ENCODE measurements around the gene DNAH17. TPM values are rescaled to one million over a fixed set of nuclear protein-coding genes. Genes with fewer than 3 reads are reported as not detected.

The DNAH17 gene
- under 1 TPM in 1 of 3 donors, not detected in 2; 0.09 TPM for polyA plus RNA-seq

- Mint-ChIP-seq H3K27ac (no peak within 1 kb of the TSS), H3K9me3 (no peaks in the 10 kb centered on the region), H3K27me3 (ENCODE audit: low read depth in 3 of 3) (peaks cover 0 to 3% (median 2%) of the 10 kb centered on the region in 3 donors), H3K4me1 (no peaks in the 10 kb centered on the region), H3K36me3 (no peaks in the 10 kb centered on the region), H3K4me3 (no peak within 1 kb of the TSS)
- no peak for DNase-seq
These were observed at the start of gene DNAH17 for GRCh38 chr17:78577296-78577695. TSS of gene DNAH17 (minus strand) at chr17:78577396. CDS start at chr17:78575057, 2,339 bp downstream.

- Mint-ChIP-seq H3K4me1 (no peaks in the 10 kb centered on the region), H3K36me3 (peaks cover 0 to 5% (median 0%) of the 10 kb centered on the region in 3 donors), H3K27ac (no peak overlapping the region), H3K4me3 (no peak overlapping the region), H3K9me3 (no peaks in the 10 kb centered on the region), H3K27me3 (ENCODE audit: low read depth in 3 of 3) (peaks cover 0 to 8% (median 2%) of the 10 kb centered on the region in 3 donors)
- DNase-seq = no peak
These were observed 47.3 kb upstream of the DNAH17 start for GRCh38 chr17:78624324-78625151.

GRCh38 chr17:78623541-78623940, 46.3 kb upstream of the DNAH17 start:
- Mint-ChIP-seq H3K27me3 (ENCODE audit: low read depth in 3 of 3) (peaks cover 0 to 3% (median 2%) of the 10 kb centered on the region in 3 donors), H3K36me3 (peaks cover 0 to 5% (median 0%) of the 10 kb centered on the region in 3 donors), H3K4me1 (no peaks in the 10 kb centered on the region), H3K9me3 (no peaks in the 10 kb centered on the region), H3K27ac (no peak overlapping the region), H3K4me3 (no peak overlapping the region)
- no peak for DNase-seq

- peaks cover 0 to 2% of the 10 kb centered on the region in 2 donors for H3K4me1 Mint-ChIP-seq
- no peak overlapping the region for H3K27ac Mint-ChIP-seq
- H3K36me3 Mint-ChIP-seq = peaks cover 0 to 5% (median 0%) of the 10 kb centered on the region in 3 donors
- DNase-seq = no peak
- no peak overlapping the region for H3K4me3 Mint-ChIP-seq
- H3K9me3 Mint-ChIP-seq = no peaks in the 10 kb centered on the region
- peaks cover 1 to 2% (median 2%) of the 10 kb centered on the region in 3 donors for H3K27me3 Mint-ChIP-seq (ENCODE audit: low read depth in 3 of 3)
These were observed 45.5 kb upstream of the DNAH17 start for GRCh38 chr17:78622491-78623265.

GRCh38 chr17:78621720-78622490, 44.7 kb upstream of the DNAH17 start:
- Mint-ChIP-seq H3K36me3 (peaks cover 0 to 5% (median 0%) of the 10 kb centered on the region in 3 donors), H3K9me3 (no peaks in the 10 kb centered on the region), H3K27me3 (ENCODE audit: low read depth in 3 of 3) (peaks cover 1 to 2% (median 2%) of the 10 kb centered on the region in 3 donors), H3K4me3 (no peak overlapping the region), H3K27ac (no peak overlapping the region), H3K4me1 (peaks cover 0 to 2% of the 10 kb centered on the region in 2 donors)
- DNase-seq = no peak

GRCh38 chr17:78620099-78620498, 42.9 kb upstream of the DNAH17 start:
- peaks cover 0 to 2% of the 10 kb centered on the region in 2 donors for H3K4me1 Mint-ChIP-seq
- H3K36me3 Mint-ChIP-seq = peaks cover 0 to 5% (median 0%) of the 10 kb centered on the region in 3 donors
- H3K27ac Mint-ChIP-seq = no peak overlapping the region
- H3K27me3 Mint-ChIP-seq (ENCODE audit: low read depth in 3 of 3) = peaks cover 0 to 2% (median 1%) of the 10 kb centered on the region in 3 donors
- no peak for DNase-seq
- no peak overlapping the region for H3K4me3 Mint-ChIP-seq
- H3K9me3 Mint-ChIP-seq = no peaks in the 10 kb centered on the region

GRCh38 chr17:78619334-78619733, 42.1 kb upstream of the DNAH17 start:
- H3K4me1 Mint-ChIP-seq = peaks cover 0 to 2% of the 10 kb centered on the region in 2 donors
- peaks cover 0 to 5% (median 0%) of the 10 kb centered on the region in 3 donors for H3K36me3 Mint-ChIP-seq
- no peak overlapping the region for H3K4me3 Mint-ChIP-seq
- no peak overlapping the region for H3K27ac Mint-ChIP-seq
- H3K9me3 Mint-ChIP-seq = no peaks in the 10 kb centered on the region
- no peak for DNase-seq
- peaks cover 0 to 2% (median 1%) of the 10 kb centered on the region in 3 donors for H3K27me3 Mint-ChIP-seq (ENCODE audit: low read depth in 3 of 3)

GRCh38 chr17:78618264-78619066, 41.3 kb upstream of the DNAH17 start:
- Mint-ChIP-seq H3K4me1 (peaks cover 0 to 2% of the 10 kb centered on the region in 2 donors), H3K27me3 (ENCODE audit: low read depth in 3 of 3) (peaks cover 0 to 2% (median 1%) of the 10 kb centered on the region in 3 donors), H3K36me3 (peaks cover 0 to 5% (median 0%) of the 10 kb centered on the region in 3 donors), H3K27ac (peak overlapping the region in 1 of 6 donors; percentile 45), H3K4me3 (no peak overlapping the region), H3K9me3 (no peaks in the 10 kb centered on the region)
- no peak for DNase-seq

- peaks cover 0 to 2% of the 10 kb centered on the region in 2 donors for H3K4me1 Mint-ChIP-seq
- H3K27me3 Mint-ChIP-seq (ENCODE audit: low read depth in 3 of 3) = peaks cover 0 to 4% (median 1%) of the 10 kb centered on the region in 3 donors
- H3K9me3 Mint-ChIP-seq = no peaks in the 10 kb centered on the region
- no peak overlapping the region for H3K27ac Mint-ChIP-seq
- H3K36me3 Mint-ChIP-seq = no peaks in the 10 kb centered on the region
- DNase-seq = no peak
- no peak overlapping the region for H3K4me3 Mint-ChIP-seq
These were observed 40.4 kb upstream of the DNAH17 start for GRCh38 chr17:78617511-78618061.

- H3K9me3 Mint-ChIP-seq = no peaks in the 10 kb centered on the region
- DNase-seq = no peak
- H3K27me3 Mint-ChIP-seq (ENCODE audit: low read depth in 3 of 3) = peaks cover 0 to 4% (median 1%) of the 10 kb centered on the region in 3 donors
- H3K36me3 Mint-ChIP-seq = no peaks in the 10 kb centered on the region
- H3K4me3 Mint-ChIP-seq = no peak overlapping the region
- peaks cover 0 to 2% of the 10 kb centered on the region in 2 donors for H3K4me1 Mint-ChIP-seq
- no peak overlapping the region for H3K27ac Mint-ChIP-seq
These were observed 39.8 kb upstream of the DNAH17 start for GRCh38 chr17:78616946-78617345.

GRCh38 chr17:78615631-78616030, 38.4 kb upstream of the DNAH17 start:
- H3K27me3 Mint-ChIP-seq (ENCODE audit: low read depth in 3 of 3) = peaks cover 1 to 5% (median 4%) of the 10 kb centered on the region in 3 donors
- H3K36me3 Mint-ChIP-seq = no peaks in the 10 kb centered on the region
- H3K9me3 Mint-ChIP-seq = no peaks in the 10 kb centered on the region
- no peak overlapping the region for H3K27ac Mint-ChIP-seq
- DNase-seq = no peak
- no peak overlapping the region for H3K4me3 Mint-ChIP-seq
- H3K4me1 Mint-ChIP-seq = peaks cover 0 to 2% of the 10 kb centered on the region in 2 donors

- Mint-ChIP-seq H3K36me3 (no peaks in the 10 kb centered on the region), H3K27me3 (ENCODE audit: low read depth in 3 of 3) (peaks cover 4 to 7% (median 4%) of the 10 kb centered on the region in 3 donors), H3K4me3 (no peak overlapping the region), H3K4me1 (peaks cover 0 to 2% of the 10 kb centered on the region in 2 donors), H3K9me3 (no peaks in the 10 kb centered on the region), H3K27ac (no peak overlapping the region)
- no peak for DNase-seq
These were observed 36.2 kb upstream of the DNAH17 start for GRCh38 chr17:78613416-78613815.
